ENCODE results near the gene KAT7.

Gene KAT7

GRCh38 chr17:49862781-49863331 lies 74.4 kb downstream of the KAT7 start:
- no peaks in the 10 kb centered on the region for H3K79me2 ChIP-seq (ENCODE audit: insufficient read depth, low read length)
- H3K9me2 ChIP-seq (replicated peaks; ENCODE audit: insufficient read depth, low read length), result no peaks in the 10 kb centered on the region
- no peak overlapping the region for H3K4me3 ChIP-seq (ENCODE audit: insufficient read depth, low read length, poor library complexity, severe bottlenecking)
- H4K20me1 ChIP-seq (ENCODE audit: low read depth, low read length), result no peaks in the 10 kb centered on the region
- no peaks in the 10 kb centered on the region for H3K9me3 ChIP-seq (ENCODE audit: insufficient read depth, low read length)
- no peak overlapping the region for H3K27ac ChIP-seq (ENCODE audit: low read depth, low read length)
- H3K27me3 ChIP-seq (ENCODE audit: low read length), result no peaks in the 10 kb centered on the region
- no peak overlapping the region for H3K4me2 ChIP-seq (ENCODE audit: low read depth, low read length, poor library complexity, severe bottlenecking)
- H3F3A ChIP-seq (ENCODE audit: insufficient read depth), result no peaks in the 10 kb centered on the region
- TF ChIP-seq EZH2phosphoT487 (conservative IDR thresholded peaks at IDR 0.05; ENCODE audit: low read length) (no peak), CTCF (IDR thresholded peaks at IDR 0.05; ENCODE audit: insufficient read depth, low read length, poor library complexity, severe bottlenecking) (no peak)
- no peak overlapping the region for H3K9ac ChIP-seq (ENCODE audit: low read length)
- no peaks in the 10 kb centered on the region for H3K36me3 ChIP-seq (ENCODE audit: low read length)
- no peak overlapping the region for H2AFZ ChIP-seq (ENCODE audit: low read depth, low read length, severe bottlenecking)

DNA sequence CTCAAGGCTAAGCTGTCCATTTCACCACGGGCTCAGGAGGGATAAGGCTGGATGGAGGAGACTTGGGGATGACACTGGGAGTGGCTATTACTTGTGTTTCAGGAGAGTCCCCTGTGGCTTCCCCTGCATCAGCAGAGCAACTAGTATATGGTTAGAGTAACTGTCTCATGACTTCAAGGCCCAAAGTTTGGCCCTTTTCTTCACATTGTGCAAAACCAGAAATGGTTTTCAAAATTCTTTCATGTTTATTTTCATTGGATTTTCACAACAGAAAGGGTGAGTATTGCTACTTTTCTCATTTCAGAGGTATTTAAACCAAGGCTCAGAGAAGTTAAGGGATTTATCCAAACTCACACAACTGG lies 77.5 kb downstream of the KAT7 start:
- Histone ChIP-seq H3K4me2 (ENCODE audit: low read depth, low read length, poor library complexity, severe bottlenecking) (no peak overlapping the region), H3K79me2 (ENCODE audit: insufficient read depth, low read length) (no peaks in the 10 kb centered on the region), H2AFZ (ENCODE audit: low read depth, low read length, severe bottlenecking) (no peak overlapping the region), H3K4me3 (ENCODE audit: insufficient read depth, low read length, poor library complexity, severe bottlenecking) (no peak overlapping the region), H3K9ac (ENCODE audit: low read length) (no peak overlapping the region), H3K9me2 (replicated peaks; ENCODE audit: insufficient read depth, low read length) (no peaks in the 10 kb centered on the region), H3K27me3 (ENCODE audit: low read length) (no peaks in the 10 kb centered on the region), H3K9me3 (ENCODE audit: insufficient read depth, low read length) (no peaks in the 10 kb centered on the region), H4K20me1 (ENCODE audit: low read depth, low read length) (no peaks in the 10 kb centered on the region), H3K27ac (ENCODE audit: low read depth, low read length) (no peak overlapping the region), H3K36me3 (ENCODE audit: low read length) (no peaks in the 10 kb centered on the region), H3F3A (ENCODE audit: insufficient read depth) (no peaks in the 10 kb centered on the region)
- TF ChIP-seq EZH2phosphoT487 (conservative IDR thresholded peaks at IDR 0.05; ENCODE audit: low read length), result no peak
- TF ChIP-seq CTCF (IDR thresholded peaks at IDR 0.05; ENCODE audit: insufficient read depth, low read length, poor library complexity, severe bottlenecking), result no peak

- H4K20me1 ChIP-seq (ENCODE audit: low read depth, low read length), result no peaks in the 10 kb centered on the region
- no peak overlapping the region for H3K9ac ChIP-seq (ENCODE audit: low read length)
- no peaks in the 10 kb centered on the region for H3K36me3 ChIP-seq (ENCODE audit: low read length)
- no peak overlapping the region for H3K4me2 ChIP-seq (ENCODE audit: low read depth, low read length, poor library complexity, severe bottlenecking)
- TF ChIP-seq CTCF (IDR thresholded peaks at IDR 0.05; ENCODE audit: insufficient read depth, low read length, poor library complexity, severe bottlenecking) (no peak), EZH2phosphoT487 (conservative IDR thresholded peaks at IDR 0.05; ENCODE audit: low read length) (no peak)
- no peak overlapping the region for H2AFZ ChIP-seq (ENCODE audit: low read depth, low read length, severe bottlenecking)
- H3K9me2 ChIP-seq (replicated peaks; ENCODE audit: insufficient read depth, low read length), result no peaks in the 10 kb centered on the region
- H3F3A ChIP-seq (ENCODE audit: insufficient read depth), result no peaks in the 10 kb centered on the region
- H3K4me3 ChIP-seq (ENCODE audit: insufficient read depth, low read length, poor library complexity, severe bottlenecking), result no peak overlapping the region
- H3K27ac ChIP-seq (ENCODE audit: low read depth, low read length), result no peak overlapping the region
- H3K79me2 ChIP-seq (ENCODE audit: insufficient read depth, low read length), result no peaks in the 10 kb centered on the region
- no peaks in the 10 kb centered on the region for H3K9me3 ChIP-seq (ENCODE audit: insufficient read depth, low read length)
- no peaks in the 10 kb centered on the region for H3K27me3 ChIP-seq (ENCODE audit: low read length)
Measured at GRCh38 chr17:49866882-49867413, 78.5 kb downstream of the KAT7 start.
